GM19238 (cell line): Measurements from ENCODE around the gene SLC24A3.

Experiments used
- DNase-seq: peaks from one replicate; pipeline ENCODE4 v3.0.0; 2011; ENCODE audit warnings: low spot score; ENCODE audit not compliant: insufficient read length

The SLC24A3 gene

DNA sequence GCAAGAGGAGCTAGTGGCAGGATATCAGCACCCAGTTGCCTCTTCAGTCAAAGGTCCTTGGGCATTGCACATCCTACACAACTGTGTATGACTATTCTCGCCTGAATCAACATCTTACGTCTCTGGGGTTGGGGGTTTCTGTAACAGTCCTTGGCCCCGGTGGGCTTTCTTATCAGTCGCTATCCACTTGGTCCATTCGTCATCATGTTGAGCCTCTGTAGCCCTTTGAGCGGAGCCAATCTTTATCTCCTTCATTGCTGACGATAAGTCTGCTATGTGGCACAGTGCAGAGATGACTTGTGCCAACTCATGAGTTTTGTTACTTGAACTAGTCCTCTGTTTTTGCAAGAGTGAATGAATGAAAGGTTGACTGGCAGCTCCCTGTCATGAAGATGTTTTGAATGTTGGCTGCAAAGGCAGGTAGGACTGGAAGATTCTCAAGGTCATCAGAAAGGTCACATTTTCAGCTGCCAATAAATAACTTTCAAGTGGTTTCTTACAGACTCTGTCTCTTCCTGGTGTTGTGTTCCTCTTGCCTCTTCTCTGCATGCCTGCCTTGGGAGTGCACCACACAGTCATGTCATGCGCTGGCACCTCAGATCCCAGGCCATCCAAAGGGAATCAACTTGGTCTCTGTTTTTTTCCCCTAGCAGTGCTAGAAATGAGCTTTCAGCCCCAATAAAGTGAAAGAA is 238.9 kb downstream of the SLC24A3 start:
- DNase-seq: no peak

DNA sequence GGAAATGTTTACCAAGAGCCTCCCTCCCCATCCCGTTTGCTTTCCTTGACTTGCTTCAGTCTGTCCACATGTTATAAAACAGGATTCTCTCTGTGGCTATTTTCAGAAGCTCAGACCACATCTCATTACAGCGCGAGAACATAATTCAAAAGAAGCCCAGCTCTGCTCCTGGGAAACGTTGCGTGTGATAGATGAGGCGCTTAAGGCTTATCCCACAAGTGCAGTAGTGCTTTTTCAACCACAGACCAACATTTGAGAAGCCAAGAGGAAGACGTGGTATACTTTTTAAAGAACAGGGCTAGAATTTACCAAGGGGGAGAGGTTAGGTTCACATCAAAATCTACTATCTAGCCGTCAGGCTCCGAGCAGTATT is 239.5 kb downstream of the SLC24A3 start:
- DNase-seq: no peak

DNA sequence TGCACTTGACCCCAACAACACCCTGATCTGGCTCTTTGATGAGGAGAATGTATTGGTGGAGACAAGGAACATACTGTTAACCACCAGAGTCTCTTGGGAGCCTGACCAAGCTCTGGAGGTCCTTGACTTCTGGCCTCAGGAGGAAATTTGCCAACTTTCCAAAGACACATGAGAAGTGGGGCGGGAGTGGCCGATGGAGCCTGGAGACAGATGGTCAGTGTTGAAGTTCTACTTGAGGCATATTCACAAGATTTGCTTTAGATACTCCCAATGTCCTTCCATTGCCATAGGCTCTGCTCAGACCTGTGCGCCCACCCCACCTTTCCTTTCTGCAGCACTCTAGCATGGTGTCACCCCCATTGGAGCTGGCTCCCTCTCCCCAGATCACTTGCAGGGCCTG is 241.0 kb downstream of the SLC24A3 start:
- DNase-seq: no peak

DNA sequence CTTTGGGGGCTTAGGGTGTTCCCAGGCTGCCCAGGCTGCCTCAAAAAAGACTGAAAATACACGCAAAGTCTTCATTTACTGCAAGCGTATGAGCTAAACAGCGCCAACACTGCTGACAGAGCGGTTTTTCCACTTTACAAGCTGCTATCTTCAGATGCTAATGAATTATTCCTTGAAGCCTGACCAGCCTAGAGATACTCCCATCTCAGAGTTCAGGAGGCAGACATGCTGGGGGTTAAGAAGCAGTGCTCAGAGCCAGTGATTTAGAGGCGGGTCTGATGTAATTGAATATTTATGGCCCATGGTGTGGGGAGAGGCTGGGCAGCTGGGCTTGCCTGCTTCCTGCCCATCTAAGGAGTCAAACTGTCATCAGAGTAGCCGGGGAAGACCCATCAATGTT is 241.4 kb downstream of the SLC24A3 start:
- DNase-seq: no peak

DNA sequence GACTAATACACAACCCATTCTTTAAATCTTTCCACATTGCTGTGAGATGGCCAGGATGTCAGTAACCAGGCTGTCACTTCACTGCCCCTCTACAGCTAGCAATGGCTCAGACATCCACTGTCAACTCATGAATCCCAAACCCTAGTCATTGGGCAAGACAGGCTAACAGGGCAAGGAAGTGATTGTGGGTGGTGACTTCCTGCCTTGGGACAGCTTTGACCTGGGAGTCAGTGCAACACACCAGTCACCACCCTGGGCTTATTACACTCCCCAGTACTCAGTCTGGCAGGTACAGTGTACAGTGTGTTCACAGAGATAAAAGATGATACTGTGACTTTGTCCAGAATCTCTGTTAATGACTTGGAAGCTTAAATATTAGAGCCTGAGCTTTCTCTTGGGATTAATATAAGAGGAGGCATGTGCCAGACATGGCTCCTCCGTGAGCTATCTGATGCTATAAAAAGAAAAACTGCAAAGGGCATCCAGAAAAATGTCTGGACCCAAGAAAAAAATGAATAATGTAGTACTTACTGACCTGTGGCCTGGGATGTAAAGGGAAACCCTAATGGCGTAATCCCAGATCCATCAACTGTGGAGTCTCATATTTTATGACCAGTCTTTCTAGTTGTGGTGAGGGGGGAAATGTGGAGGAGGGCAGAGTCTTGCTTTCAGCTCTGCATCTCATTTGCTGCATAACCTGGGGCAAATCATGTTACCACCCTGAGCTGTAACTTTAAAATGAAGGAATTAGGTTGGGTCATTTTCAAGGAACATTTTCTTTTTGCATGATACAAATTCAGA is 244.4 kb downstream of the SLC24A3 start:
- DNase-seq: no peak

DNA sequence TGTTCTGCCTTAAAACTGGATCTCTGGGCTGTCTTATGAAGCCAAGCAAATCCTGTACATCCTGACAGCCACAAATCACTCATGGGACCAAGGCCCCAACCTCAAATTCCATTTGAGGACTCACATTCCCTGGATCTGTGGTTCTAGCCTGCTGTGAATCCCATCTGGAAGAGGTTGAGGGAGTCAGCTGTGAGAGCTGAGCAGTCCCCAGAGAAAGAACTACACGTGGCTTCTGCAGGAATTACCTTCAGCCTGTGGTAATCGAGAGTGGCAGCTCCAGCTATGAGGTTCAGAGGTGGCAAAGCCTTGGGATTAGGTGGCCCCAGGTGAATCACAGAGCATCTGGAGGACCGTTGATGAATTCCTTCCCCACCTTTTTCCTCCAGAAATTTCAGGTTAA is 245.2 kb downstream of the SLC24A3 start:
- no peak for DNase-seq

DNA sequence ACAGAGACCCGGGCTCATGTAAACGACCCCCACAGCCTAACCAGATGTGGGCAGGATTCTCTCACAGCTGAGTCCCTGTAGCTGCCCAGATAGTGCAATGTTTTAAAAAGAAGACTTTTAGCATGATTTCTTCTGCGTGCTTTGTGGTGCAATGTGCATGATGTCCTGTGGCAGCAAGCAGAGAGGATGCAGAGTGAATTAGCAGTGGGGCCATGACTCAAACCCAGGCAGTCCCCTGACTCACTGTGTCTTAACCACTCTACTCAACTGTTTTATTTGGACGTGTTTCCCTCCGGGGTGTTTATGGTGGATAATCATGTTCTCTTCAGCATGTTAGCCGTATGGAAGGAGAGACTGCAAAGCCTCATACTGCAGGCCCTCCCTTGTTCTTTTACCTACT is 247.9 kb downstream of the SLC24A3 start:
- no peak for DNase-seq

DNA sequence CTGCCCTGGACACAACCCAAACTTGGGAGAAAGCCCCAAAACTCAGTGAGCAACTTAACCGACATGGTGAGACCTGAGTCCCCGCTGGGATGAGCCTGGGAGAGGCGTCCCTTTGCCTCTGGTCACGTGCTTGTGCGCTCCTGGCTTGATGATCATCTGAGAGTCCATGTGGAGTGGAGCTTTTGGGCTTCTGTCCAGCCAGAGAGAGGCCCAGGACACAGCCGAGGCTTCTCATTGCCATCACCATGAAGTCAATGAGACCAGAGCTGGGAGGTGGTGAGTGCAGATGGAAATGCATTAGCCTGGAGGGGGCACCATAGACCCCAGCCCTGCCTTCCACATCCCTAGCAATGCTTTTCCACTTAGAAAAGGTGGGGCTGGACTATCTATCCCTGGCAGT is 250.0 kb downstream of the SLC24A3 start:
- no peak for DNase-seq

DNA sequence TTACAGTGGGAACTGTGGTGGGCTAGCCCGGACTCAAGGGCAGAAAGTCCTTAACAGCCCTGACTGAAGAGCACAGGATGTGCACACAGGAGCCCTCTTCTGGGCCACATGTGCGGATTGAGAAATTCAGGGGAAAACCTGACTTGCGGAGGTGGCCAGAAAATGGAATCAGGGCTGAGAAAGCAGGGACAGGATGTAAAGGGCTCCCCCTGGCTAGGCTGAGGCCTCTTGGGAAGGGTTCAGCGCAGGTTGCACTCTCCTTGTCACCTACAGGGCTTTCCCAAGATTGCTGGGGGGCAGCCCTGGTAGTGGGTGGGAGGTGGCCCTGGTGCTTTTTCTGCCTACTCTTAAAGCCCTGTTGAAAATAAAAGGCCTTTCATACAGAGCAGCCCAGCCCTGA is 251.2 kb downstream of the SLC24A3 start:
- no peak for DNase-seq

DNA sequence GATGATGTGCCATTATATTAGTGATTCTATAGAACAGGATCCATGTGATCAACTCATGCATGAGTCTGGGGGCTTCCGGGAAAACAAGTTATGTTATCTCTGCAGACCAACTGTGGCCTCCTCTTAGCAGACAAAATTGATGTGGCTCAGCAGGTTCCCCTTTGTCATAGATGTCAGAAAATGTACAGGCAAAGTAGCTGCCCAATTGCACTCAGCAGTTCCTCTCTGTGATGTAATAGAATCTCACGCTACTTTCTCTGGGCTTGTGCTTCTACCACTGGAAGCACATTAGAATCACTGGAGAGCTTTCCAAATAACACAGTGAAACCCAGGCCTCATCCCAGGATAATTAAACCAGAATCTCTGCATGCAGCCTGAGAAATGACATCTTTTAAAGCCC is 253.1 kb downstream of the SLC24A3 start:
- DNase-seq: no peak

DNA sequence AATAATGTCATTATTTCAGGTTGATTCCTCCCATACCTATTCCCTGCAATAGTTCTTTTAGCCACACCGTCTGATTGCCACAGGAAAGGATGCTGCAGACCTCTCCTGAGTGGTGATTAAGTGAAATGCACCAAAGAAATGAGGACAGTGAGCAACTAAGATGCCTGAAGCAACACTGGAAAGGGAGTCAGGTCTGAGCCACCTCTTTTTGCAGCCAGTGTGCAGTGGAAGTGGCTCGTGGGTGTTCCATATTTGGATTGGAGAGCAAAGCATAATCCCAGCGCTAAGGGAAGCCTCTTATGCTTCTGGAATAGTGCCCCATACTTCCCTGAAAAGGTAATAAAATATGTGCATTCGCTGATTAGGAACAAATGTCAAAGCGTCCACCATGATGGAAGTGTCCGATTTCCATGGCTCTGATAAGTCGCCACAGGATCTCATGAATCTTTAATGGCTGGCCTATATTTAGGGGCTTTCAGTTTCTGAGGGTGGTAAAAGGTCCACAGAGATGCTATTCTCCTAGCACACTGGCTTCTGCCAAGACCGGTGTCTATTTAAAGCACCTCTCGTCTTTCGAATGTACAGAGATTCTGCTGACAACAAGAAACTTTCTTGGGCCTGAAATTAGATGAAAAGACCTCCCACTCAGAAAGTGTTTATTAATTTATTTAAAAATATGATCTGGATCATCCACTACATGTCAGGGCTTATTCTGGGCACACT is 253.9 kb downstream of the SLC24A3 start:
- no peak for DNase-seq

DNA sequence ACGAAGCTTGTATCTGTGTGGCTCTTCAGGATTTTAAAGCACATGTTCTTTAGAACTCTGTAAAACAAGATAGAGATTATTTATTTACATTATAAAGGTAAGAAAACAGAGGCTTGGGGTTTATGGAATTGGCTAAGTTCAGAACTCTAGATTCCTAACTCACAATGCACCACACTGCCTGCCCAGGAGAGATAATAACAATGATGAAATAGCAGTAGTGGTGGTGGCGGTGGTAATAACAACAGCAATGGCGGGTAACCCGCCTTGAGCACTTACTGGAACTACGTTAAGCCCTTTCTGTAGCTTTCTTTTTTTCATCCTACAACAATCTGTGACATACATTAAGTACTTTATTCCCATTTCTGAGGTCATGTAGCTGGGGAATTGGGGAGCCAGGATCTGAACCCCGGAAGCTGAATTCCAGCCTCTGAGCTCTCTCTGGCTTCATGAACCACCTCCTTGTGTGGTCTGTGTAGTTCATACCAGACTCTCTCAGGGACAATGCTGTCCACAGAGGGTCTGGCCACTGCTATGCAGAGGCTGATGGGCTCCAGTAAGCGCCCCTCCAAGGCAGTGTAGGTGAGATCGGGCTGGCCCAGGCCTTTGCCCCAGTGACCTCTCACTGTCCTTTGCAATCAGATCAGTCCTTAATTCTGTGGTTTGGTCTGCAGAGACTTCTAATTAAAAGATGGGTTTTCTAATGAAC is 260.9 kb downstream of the SLC24A3 start:
- DNase-seq: no peak

DNA sequence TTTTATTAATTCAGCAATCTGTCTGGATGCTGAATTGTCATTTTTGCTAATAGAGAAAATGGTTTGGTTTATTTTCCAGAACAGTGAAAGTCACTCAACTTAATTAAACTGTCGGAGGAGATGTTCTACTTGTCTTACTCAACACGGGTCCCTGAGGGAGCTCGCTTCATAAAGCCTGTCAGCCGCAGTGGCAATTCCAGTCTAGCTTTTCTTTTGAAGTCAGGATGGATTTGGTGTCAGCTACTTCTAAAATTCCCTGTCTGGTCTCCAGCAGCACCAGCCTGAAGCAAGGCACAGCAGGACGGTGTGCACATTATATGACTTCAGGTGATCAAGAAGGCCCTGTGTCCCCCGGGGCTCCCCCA is 261.5 kb downstream of the SLC24A3 start:
- no peak for DNase-seq

DNA sequence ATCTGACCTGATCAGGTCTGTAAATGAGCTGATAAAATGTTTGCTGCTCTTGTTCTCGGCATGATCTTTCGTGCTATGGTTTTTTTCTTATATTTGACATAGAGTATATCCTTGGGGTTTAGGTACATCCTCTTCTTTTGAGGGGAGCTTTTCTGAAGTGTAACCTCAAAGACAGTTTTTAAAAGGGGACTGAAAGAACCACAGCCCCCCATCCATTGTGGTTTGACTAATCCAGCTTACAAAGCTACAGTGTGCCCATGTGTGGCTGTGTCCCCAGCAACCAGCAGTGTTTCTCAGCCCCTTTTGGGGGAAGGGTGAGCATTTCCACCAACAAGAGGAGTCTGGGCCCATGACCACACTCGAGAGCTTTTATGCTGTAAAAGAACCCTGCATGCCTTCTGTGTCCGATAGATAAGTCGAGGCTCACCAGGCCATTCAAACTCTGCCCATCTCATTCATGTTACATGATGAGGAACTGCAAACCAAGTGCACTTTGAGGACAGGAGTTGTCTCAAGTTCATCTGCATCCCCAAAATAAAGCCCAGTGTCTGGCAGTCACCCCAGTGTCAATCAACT is 266.0 kb downstream of the SLC24A3 start:
- no peak for DNase-seq

DNA sequence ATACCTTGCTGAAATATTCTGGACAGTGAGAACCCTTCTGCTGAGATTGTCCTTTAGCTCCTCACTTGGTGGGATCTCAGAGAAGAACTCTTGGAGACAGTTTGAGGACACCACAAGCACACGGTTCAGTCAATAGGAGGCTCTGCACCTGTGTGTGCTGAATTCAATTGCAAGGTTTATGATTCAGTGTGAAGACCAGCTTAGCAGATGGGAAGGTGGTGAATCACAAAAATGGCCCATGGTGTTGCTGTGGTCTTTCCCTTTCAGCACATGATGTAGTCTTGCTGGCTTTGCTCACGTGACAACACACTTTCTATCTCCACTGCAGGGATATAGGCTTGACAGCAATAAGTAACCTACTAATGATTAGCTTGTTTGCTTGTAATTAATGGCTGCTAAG is 270.3 kb downstream of the SLC24A3 start:
- no peak for DNase-seq

DNA sequence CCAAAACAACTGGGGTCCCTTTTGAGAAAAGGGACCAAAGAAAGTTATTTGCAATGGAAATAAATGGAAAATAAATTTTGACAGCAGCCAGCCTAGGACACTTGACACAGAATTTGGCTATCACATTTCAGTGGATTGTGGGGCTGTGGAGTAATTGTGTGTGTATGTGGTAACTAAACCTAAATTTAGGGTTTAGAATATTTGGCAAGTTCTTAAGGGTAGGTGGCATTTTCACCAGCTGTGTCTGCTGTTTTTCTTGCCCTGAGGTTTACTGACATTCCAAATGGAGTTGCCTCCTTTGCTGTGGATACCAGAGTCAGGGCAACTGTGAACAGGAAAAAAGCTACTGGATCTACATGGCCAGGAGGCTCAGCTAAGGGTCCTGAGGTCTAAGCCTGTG is 270.9 kb downstream of the SLC24A3 start:
- DNase-seq: no peak

DNA sequence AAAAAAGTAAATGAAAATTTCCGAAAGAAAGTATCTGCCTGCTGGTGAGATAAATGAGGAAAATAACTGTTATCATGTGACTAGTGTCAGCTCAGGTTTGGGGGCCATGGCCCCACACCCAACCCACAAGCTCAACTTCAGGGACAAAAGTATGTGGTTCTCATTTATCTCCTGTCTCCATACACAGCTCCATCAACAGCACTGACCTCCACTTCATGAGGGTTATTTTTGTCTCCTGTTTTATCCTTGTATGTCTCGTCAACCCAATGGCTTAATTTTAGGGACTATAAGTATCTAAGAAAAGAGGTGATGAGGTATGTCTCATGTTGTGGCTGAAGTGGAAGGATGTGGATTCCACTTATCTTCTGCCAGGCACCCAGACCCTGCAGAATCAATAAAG is 274.0 kb downstream of the SLC24A3 start:
- DNase-seq: no peak

DNA sequence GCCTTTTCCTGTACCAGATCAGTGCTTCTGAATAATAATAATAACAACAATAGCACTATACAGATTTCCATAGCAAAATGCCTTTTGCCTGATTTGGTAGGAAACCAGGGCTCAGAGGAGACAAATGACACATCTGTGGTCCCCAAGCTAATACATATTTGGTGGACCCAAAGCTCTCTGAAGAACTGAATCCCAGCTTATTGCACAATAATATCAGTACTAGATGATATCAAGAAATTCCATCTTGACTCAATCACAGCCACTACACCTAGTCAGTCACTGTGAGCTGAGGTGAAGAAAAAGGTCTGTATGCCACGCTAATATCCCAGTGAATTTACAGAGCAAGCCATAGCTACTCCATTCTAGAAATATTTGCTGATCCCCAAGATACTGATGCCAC is 275.0 kb downstream of the SLC24A3 start:
- DNase-seq: no peak

DNA sequence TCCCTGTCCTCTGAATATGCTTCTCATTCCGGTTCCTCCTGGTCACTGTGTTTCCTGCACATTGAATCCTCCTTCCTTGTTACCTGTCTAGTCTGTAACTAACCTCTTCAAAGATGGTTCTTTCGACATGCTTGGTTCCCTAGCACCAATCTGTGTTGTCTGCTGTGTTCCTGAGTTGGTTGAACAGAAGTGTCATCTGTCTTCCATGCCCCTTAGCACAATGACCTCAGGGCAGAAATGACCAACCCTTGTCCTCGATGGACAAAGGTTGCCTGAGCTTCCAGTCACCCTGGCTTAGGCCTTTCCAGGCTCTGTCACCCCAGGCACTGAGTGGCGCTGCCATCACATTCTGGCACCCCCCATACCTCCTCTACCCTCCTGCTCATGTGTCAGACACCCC is 278.8 kb downstream of the SLC24A3 start:
- DNase-seq: no peak

DNA sequence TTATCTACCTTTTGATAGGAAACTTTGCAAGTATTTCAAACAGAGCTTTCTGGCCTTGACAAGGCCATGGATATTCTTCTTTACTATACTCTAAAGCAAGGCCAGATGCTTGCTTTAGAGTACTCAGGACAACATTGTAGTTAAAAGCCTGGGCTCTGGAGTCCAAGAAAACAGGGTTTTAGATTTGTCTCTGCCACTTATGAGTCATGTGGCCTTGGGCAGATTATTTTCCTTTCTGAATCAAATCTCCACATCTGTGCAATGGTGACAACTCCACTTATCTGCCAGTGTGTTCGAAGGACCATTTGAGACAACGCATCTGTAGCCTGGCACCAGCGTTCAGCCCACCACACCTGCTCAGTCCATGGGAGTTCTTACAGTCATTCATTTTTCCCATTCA is 279.7 kb downstream of the SLC24A3 start:
- DNase-seq: no peak

DNA sequence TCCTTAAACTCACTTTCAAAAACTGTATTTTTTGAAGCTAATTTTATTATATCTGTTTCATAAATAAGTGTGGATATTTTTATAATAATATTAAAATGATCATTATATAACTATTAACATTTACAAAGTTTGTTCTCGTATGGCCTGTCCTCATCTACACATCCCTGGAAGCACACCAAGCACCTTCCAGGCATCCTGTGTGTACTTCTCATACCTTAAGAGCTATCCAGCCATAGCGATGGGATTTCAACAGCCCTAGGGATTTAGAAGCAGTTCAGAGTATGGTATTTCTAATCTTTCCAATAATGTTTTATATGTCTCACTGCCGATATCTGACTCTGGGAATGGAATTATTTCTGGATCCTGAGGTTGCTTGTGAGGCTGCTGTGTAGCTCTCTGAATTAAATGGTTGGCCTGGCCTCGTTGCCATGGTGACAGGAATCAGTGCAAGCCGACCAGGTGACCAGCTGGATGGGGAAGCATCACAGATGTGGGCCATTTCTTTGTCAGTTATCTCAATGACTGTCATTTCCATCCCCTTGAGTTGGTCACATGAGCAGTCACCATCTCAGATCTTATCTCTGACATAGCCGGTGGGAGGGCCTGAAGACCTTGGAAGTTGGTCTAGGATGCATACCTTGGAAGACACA is 280.4 kb downstream of the SLC24A3 start:
- no peak for DNase-seq
